GM21825 (cell line): ENCODE data around the gene PARPBP.
"Not testable (repeated sequence)": the region's sequence is repeated elsewhere in the genome, so short reads cannot be mapped to it uniquely, and the experiment has no call there.

ENCODE experiments used
- ATAC-seq: cut with Tn5 transposase; IDR thresholded peaks from one replicate; pipeline ENCODE4 v1.9.1; 2021; ENCODE audit warnings: mild to moderate bottlenecking, moderate library complexity; ENCODE audit not compliant: unreplicated experiment

Gene PARPBP

GRCh38 chr12:102240859-102241258, 120.9 kb downstream of the PARPBP start:
- not testable (repeated sequence) for ATAC-seq
